Stimulated activated CD8-positive, alpha-beta memory T cell treated with anti-CD3 and anti-CD28 coated beads, Interleukin-7, amount 100 ng/mL, for 4 hours (primary cell): ENCODE measurements around the gene CD226.
"Not testable (repeated sequence)": the region's sequence is repeated elsewhere in the genome, so short reads cannot be mapped to it uniquely, and the experiment has no call there.

Experiments
- DNase-seq, 2 donors: peaks; one replicate each; pipeline ENCODE4 v3.0.0-alpha.2; 2020; ENCODE audit warnings: low read depth in 2 of 2

Gene CD226

DNA sequence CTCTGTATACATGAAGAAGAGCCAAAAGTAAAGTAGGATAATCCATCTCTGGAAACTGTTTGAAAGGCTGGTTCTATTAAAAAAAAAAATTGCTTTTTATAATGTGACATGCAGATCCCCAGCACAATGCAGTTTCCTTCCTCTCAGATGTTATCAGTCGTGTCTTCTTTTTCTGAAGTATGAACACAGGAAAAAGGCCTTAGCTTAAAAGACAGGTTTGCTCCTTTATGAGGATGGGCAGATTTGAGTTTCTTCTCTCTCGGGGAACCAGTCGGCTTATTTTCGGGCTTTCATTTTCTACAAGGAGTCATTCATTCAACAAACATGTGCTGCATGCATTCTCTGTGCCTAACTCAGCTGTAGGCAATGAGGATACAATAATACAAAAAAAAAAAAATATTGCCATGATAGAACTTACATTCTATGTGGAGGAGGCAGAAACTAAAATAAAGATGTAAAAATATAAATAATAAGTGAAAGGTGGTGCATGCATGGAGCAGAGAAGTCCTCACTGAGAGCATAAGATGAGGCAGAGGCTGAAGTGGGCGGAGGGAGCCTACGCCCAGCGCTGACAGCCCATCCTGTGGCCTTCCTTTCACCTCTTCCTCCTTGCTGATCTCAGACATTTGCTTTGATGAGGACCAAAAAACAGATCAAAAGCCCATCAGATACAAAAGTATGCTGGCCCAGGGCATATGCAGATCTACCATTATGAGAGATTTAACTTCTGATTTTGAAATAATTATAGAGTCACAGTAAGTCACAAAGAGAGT is at the start of gene CD226:
TSS of gene CD226 (minus strand) at position 513 of the 773 bp plus-strand sequence. CDS start at position 46, 467 bp downstream.
- DNase-seq = no peak

DNA sequence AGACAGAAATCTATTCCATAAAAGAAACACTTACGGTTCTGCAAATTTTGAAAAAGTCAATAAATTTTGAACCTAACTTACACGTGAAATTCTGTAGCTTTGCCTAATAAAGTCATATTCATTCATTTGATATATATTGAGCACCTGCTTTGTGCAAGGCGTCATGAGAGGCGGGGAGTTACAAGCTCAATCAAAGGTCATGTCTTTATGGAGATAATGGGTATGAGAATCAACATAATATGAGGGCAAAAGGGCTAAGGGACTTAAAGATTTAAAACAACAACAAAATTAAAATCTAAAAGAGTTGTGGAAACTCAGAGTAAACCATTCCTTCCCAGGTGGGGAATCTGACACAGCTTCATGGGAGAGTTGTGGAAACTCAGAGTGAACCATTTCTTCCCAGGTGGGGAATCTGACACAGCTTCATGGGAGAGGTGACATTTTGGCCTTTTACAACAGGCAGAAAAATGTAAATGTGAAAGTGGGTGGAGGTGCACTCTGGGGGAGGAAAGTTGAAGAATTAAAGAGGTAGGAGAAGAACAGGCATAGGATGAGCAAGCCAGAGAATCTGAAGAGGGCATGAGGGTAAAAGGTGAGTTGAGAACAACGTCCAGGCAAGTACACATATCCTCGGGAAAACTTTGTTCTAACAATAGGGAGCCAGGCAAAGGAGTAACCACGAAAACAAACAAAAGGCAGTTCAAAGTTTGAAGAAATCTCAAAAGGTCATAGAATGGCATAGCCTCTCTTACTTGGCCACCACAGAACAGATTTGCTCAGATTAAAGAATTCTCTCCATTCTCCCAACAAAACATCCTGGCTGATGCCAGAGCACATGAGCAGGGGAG is 49.5 kb upstream of the CD226 start:
- DNase-seq = no peak

DNA sequence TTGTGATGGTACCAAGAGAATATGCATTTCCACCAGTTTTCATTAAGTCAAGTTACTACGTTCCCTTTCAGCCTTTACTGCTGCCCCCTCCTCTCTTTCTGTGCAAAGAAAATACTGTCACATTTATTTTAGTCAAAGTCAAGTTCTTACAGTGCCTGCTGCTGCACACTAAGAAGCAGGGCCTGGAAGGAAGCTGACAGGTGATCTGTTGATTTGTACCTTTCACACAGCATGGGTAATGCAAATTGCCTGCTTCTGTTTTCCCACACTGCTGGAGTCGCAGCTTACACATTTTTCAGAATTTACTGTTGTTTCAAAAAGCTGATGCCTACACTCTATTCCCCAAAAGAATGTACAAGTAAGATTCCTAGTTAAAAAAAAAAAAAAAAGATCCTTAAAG is 48.7 kb upstream of the CD226 start:
- DNase-seq = no peak

DNA sequence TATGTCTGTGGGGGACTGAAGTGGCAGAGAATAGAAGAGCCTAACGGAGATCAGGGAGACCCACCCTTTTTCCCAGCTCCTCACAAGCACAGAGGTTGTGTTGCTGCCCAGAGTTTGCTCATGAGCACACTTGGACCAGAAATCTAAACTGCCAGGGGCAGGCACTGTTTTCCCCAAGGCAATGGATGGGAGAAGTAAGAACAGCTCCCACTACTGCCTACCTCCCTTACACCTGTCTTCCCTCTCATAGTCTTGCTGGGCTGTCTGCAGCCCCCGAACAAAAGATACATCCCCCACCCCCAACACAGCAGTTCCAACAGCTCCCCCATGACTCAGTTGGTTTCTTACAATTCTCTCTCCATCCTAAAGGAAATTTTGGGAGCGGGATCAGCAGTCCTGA is 48.1 kb upstream of the CD226 start:
- no peak for DNase-seq

DNA sequence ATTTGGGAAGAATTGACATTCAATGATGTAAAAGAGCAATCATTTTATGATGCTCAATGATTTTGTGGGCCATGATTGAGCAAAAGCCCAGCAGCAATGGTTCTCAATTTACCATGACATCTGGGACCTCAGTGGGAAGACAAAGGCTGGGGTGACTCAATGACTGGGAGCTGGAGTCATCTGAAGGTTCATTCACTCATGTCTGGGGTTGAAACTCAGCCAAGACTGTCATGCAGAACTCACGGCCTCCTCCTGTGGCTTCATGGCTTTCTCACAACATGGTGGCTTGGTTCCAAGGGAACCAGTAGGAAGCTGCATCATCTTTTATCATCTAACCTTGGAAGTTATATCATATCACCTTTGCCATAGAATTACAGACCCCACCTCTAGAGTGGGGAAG is 45.1 kb upstream of the CD226 start:
- no peak for DNase-seq

DNA sequence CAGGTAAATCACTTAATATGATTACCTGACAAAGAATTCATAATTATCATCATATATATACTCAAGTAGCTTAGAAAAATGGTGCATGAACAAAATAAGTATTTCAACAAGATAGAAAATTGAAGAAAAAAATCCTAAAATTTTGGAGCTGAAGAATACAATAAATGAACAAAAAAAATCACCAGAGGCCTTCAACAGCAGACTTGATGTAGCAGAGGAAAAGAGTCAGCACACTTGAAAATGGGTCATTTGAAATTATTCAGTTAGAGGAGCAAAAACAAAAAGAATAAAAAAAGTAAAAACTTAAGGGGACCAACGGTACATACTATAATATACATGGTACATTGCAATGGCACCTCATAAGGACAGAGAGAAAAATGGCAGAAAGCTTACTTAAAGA is 40.2 kb upstream of the CD226 start:
- DNase-seq = no peak

DNA sequence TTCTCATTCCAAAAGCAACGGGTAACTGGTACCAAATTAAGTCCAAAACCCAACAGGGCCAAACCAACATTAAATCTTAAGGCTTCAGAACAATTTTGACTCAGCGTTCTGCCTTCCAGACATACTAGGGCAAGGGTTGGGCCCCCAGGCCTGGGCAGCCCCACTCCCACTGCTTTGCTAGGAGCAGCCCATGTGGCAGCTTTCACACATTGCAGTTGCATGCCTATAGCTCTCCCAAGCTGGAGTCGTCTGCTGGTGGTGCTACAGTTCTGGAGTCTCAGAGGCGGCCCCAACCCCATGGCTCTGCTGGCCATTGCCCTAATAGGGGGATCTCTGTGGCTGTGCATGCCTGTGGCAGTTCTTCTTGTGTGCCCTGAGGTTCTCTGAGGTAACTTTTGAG is 37.6 kb upstream of the CD226 start:
- no peak for DNase-seq

DNA sequence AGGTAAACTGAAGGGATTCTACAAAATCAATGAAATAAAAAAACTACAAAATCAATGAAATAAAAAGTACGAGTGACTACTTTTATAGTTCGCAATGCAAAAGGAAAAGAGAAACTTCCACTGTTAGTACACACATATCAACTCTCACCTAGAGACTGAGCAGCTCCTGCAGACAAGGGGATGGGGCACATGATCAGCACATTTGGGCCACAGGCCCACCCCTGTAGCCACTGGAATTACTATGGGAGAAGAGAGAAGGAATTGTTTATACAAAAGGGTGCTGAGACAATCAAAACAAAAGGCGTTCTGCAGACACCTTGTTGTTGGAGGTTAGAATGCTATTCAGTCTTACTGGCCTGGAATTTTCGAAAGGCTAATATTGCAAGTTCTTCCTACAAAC is 34.7 kb upstream of the CD226 start:
- DNase-seq = no peak

DNA sequence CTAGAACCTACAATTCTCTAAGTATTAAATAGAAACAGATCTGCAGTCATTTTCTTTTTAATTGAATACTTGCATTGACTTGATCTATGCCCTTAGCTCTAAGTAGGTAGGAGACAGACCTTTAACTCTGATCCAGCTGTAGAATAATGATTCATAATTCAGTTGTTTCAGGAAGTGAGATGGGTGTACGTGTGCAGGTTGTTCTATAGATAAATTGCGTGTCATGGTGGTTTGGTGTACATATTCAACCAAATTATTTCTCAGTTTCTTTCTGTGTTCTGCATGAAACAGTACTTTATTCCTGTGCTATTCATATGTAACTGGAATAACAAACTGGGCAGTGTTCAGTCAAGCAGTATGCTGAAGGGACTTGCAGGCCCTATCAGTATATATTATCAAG is 34.3 kb upstream of the CD226 start:
- DNase-seq = no peak

DNA sequence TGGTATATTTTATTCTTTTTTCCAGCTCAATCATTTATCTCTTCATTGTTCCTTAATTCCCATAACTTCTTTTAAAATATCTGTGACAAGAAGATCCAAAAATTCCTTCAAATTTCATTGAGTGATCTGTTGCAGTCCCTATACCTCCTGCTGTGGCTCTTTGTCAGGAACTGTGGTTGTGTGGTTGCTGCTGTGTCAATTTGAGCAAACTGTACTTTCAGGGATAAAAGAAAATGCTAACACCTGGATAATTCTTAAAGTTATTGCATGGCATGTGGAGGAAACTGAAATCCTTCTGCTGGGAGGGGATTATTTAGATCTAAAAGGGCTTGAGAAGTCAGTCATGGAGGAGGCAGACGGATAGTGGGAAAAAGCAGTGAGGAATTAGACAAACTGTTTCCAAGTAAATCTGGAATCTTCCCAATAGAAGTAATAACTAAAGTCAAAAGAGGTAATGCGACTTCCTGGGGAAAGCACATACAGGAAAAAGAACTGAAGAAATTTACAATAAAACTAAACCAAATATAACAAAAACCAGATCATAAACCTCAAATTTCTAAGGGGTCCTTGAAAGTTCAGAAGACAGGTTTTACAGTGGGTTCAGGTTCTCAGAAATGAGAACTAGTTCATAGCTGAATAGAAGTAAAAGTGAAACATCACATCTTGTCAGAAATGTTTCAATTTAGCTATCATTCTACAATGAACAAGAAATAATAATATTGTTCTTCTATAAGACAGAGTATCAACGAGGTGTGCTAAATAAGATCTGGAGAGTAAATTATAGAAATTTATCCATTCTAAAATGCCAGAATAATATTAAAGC is 33.5 kb upstream of the CD226 start:
- DNase-seq = no peak

DNA sequence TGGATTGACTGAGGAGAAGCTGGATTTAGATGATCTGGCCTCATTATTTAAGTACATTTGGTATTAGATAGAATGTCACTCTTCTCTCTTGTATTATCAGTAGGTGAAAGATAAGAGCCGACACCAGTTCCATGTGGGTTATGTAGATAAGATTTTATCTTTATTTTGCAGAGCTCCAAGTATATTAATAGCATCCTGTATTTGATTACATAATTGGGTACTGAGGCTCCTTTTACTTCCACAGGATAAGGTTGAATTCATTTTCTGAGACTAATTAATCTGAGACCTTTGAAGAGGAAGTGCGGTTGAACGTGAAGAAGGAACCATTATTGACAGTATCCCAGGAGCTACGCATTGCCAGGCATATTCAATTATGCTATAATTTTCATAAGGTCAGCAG is 32.8 kb upstream of the CD226 start:
- no peak for DNase-seq

DNA sequence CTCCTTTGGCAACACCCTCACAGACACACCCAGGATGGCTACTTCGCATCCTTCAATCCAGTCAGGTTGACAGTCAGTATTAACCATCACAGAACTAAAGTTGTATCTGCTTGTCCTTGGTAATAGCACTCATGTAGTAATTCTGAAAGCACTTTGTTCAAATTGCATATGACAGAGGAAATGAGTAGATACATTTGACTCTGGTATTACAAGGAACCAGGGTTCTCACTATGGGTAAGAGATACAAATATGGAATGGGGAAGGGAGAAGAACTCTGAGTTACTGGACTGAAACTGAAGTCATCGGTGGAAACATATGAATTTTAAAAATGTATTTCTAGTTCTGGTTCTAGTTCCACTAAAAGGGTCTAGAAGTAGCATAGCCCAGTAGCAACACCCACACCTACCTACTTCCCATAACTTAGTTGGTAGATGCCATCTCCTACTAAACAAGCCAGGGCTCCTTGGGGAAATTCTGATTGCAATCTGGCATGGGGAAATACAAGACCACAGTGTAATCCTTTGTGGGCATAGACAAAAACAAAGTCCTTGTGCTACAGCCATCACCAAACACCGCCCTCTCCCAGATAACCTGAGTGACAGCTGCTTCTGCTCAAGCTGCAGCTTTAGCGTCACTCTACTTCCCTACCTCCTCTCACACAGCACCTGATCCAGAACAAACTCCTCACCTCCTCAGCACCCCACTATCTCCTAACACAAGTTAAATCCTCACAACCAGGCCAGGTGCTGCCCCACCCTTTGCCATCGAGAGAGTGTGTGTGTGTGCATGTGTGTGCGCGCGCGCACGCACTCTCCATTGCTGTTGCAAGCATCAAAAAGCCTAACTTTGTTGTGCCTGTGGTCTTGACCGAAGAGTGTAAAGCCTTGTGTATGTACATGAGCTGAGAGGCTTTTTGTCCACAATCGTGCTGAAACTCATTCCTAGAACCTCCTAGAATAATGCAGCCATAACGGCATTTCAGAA is 31.4 kb upstream of the CD226 start:
- DNase-seq = no peak

DNA sequence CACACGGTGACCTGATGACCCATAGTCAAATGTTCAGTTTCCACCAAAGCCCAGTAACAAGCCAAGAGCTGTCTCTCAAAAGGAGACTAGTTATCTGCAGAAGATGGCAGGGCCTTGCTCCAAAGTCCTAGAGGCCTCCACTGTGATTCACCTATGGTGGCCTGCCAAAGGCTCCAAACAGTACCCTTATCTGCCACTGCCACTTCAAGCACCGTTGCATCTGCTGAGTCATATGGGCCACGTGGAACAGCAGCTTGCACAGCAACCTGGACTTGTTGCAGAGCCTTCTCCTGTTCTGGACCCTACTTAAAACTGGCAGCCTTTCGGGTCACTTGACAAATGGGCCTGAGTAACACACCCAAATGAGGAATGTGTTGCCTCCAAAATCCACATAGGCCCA is 27.6 kb upstream of the CD226 start:
- not testable (repeated sequence) for DNase-seq

DNA sequence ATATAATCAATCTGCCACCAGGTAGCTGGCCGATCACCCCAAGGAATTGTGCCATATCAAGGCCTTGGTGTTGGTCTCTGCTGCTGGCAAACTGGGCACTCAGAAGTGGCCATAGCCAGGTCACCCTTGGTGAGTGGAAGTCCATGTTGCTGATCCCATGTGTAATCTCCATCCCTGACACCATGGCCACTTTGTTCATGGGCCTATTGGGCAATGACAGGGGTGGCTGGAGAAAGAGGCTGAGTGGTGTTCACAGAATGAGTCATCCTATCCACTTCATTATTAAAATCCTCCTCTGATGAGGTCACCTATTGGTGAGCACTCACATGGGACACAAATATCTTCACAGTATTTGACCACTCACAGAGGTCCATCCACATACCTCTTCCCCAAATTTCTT is 26.7 kb upstream of the CD226 start:
- no peak for DNase-seq

DNA sequence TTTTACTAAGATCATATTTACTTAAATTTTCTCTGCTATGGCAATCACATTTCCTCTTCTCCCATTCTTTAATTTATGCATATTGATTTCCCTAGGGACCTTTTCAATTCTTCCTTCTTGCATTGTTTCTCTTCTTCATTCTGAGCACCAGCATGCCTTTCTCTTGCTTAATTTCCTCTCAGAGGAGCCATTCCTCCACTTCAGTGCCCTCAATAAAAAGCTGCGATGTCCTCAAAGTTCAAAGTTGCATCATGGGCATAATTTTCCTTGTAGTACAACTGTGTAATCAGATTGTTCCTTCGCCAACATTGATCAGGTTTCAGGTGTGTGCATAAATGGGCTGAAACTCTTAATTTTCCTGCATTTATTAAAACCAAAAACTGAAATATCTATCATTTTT is 21.8 kb upstream of the CD226 start:
- DNase-seq = no peak

DNA sequence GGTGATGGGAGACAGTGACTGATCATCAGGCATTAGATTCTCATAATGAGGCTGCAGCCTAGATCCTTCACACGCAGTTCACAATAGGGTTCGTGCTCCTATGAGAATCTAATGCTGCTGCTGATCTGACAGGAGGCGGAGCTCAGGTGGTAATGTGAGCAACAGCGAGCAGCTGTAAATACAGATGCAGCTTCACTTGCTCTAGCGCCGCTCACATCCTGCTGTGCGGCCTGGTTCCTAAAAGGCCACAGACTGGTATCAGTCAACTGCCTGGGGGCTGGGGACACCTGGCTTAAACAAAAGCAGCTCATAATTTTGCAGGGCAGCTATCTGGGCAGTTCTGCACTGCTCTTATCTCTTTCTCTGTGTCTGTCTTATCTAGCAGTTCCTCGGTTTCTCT is 20.4 kb upstream of the CD226 start:
- no peak for DNase-seq

DNA sequence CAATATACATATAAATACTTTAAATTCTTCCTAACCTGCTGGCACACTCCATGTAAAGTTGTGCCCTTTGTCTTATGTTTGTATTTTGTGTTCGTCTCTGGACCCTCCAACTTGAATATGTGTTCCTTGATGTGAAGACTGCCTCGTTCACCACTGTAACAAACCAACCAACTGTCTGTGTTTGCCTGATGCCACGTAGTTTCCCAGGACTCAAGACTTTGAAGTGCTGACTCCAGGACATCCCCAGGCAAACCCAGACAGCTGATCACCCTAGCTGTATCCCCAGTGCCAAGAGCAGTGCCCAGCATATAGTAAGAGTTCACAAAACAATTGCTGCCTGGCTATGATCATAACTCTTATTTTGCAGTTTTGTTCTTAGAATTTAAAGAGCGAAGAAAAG is 15.5 kb upstream of the CD226 start:
- no peak for DNase-seq

DNA sequence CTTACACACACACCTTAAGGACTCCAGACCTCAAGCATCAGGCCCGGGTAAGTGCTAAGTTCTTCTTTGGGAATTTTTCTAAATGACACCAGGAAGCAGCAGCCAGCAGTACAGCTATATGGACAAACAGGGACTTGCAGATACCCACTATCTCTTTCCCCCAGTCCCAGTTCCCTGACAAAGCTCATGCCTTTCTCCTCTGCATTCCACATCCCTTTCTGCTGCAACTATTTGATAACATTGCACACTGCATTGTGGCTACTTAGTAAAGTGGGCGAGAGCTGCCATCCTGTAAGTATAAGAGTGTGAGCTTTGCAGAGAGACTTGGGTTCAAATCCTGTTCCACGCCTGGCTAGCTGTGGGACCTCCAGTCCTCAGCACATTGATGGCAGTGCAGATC is 14.0 kb upstream of the CD226 start:
- DNase-seq = no peak

DNA sequence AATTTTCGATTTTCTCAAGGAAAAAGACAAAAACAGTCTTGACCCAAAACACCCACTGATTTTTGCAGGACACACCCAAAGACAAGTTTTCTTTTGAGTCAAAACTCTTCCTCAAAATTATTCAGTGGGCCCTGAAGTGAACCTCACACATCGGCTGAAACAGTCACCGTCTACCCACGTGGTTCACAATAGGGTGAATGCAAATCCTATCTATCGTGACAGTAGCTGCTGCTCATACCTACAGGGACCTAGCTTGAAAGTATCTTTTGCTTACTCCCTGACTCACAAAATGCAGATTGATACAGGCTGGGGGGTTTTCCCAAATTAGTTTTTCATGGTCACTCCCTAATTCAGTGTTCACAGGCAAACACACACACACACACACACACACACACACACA is 10.7 kb upstream of the CD226 start:
- no peak for DNase-seq

DNA sequence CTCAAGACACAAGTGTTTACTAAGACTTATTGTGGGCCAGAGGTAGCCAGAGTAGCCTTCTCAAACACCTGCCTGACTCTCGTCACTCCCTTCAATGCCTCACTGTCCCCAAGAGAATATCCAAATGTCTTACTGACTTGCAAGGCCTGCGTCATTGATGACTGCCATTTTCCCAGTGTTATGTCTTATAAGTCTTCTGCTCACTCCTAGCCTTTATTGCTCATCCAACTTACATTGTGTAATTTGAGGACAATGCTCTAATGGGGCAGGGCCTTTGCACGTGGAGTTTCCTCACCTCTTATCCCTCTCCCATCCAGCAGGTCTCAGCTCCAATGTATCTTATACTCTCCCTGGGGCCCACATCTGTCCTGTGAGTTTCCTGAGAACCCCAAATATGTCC is 10.1 kb upstream of the CD226 start:
- no peak for DNase-seq
